ENCODE data around the gene EEFSEC. TPM values are rescaled to one million over a fixed set of nuclear protein-coding genes. Genes with fewer than 3 reads are reported as not detected.

The EEFSEC gene
- total RNA-seq, 1 experiment from 2014 or later: 37.7 TPM

- Mint-ChIP-seq H3K9me3 (ENCODE audit: low read depth, unreplicated experiment) (no peaks in the 10 kb centered on the region), H3K27ac (ENCODE audit: unreplicated experiment) (no peak overlapping the region), H3K27me3 (ENCODE audit: unreplicated experiment) (no peaks in the 10 kb centered on the region), H3K4me1 (ENCODE audit: low read depth, unreplicated experiment) (no peaks in the 10 kb centered on the region), H3K4me3 (ENCODE audit: low read depth, unreplicated experiment) (no peak overlapping the region), H3K36me3 (ENCODE audit: insufficient read depth, unreplicated experiment) (no peaks in the 10 kb centered on the region)
- no peak for TF ChIP-seq CTCF (IDR thresholded peaks at IDR 0.05; ENCODE audit: unreplicated experiment)
- DNase-seq: no peak
- intact Hi-C loops (cut with micrococcal nuclease; ENCODE audit: unreplicated experiment): no loop called here
- BruUV-seq (replicated peaks): no TSS peak
- CTCF ChIA-PET: no interaction called here
Measured at GRCh38 chr3:128398586-128398985, 245.3 kb downstream of the EEFSEC start.

- H3K36me3 Mint-ChIP-seq (ENCODE audit: insufficient read depth, unreplicated experiment): no peaks in the 10 kb centered on the region
- intact Hi-C loops (cut with micrococcal nuclease; ENCODE audit: unreplicated experiment): no loop called here
- H3K9me3 Mint-ChIP-seq (ENCODE audit: low read depth, unreplicated experiment): no peaks in the 10 kb centered on the region
- TF ChIP-seq CTCF (IDR thresholded peaks at IDR 0.05; ENCODE audit: unreplicated experiment): no peak
- CTCF ChIA-PET: interaction anchor here (0.6 to 1.0 kb wide), 2 partner anchors 27 to 245 kb away, joined by 3 to 4 read pairs; no protein-coding TSS in a partner anchor
- no peak overlapping the region for H3K4me3 Mint-ChIP-seq (ENCODE audit: low read depth, unreplicated experiment)
- H3K27me3 Mint-ChIP-seq (ENCODE audit: unreplicated experiment): no peaks in the 10 kb centered on the region
- H3K4me1 Mint-ChIP-seq (ENCODE audit: low read depth, unreplicated experiment): no peaks in the 10 kb centered on the region
- BruUV-seq (replicated peaks): no TSS peak
- H3K27ac Mint-ChIP-seq (ENCODE audit: unreplicated experiment): no peak overlapping the region
- DNase-seq: no peak
Measured at GRCh38 chr3:128399221-128399915, 246.1 kb downstream of the EEFSEC start.

DNA sequence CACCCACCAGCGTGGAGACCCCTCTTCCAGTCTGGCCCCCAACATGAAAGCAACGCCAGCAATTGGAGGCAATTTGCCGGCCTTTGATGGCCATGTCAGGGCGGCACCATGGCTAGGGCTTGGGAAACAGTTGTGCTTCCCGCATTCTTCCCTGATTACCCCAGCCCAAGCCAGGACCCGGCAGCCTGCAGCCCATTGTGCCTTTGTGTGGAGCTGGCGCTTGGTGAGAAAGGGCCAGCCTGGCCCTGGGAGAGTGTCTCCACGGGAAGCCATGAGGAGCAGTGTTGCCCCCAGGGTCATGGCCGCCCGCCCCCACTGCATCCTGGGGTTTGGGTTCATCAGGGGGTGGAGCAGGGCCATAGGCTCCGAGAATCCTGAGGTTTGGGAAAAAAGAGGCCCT, 247.4 kb downstream of the EEFSEC start:
- no peaks in the 10 kb centered on the region for H3K27me3 Mint-ChIP-seq (ENCODE audit: unreplicated experiment)
- no peaks in the 10 kb centered on the region for H3K9me3 Mint-ChIP-seq (ENCODE audit: low read depth, unreplicated experiment)
- H3K36me3 Mint-ChIP-seq (ENCODE audit: insufficient read depth, unreplicated experiment): no peaks in the 10 kb centered on the region
- H3K27ac Mint-ChIP-seq (ENCODE audit: unreplicated experiment): no peak overlapping the region
- no peak for TF ChIP-seq CTCF (IDR thresholded peaks at IDR 0.05; ENCODE audit: unreplicated experiment)
- no peak overlapping the region for H3K4me3 Mint-ChIP-seq (ENCODE audit: low read depth, unreplicated experiment)
- intact Hi-C loops (cut with micrococcal nuclease; ENCODE audit: unreplicated experiment): no loop called here
- no peaks in the 10 kb centered on the region for H3K4me1 Mint-ChIP-seq (ENCODE audit: low read depth, unreplicated experiment)
- CTCF ChIA-PET: no interaction called here
- no TSS peak for BruUV-seq (replicated peaks)
- no peak for DNase-seq

DNA sequence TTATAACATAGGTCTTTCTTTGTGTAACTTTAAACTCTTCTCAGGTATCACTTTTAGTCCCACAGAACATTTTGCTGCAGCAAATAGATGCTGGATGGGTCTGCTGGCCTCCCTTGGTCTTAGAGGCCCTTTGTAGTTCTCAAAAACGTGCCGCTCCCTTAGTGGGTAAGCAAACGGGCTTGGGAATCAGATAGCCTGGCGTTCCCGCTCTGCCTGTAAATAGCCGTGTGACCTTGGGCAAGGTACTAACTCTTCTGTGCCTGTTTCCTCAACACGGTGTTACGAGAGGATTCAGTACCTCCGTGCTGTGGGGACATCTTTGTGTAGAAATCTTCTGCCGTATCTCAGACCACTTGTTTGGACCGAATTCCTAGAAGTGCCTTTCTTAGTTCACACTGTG, 249.0 kb downstream of the EEFSEC start:
- no peak for DNase-seq
- no peaks in the 10 kb centered on the region for H3K27me3 Mint-ChIP-seq (ENCODE audit: unreplicated experiment)
- TF ChIP-seq CTCF (IDR thresholded peaks at IDR 0.05; ENCODE audit: unreplicated experiment): no peak

More for the DNA sequence above, 249.0 kb downstream of the EEFSEC start:
- Mint-ChIP-seq H3K36me3 (ENCODE audit: insufficient read depth, unreplicated experiment) (no peaks in the 10 kb centered on the region), H3K9me3 (ENCODE audit: low read depth, unreplicated experiment) (no peaks in the 10 kb centered on the region), H3K4me1 (ENCODE audit: low read depth, unreplicated experiment) (no peaks in the 10 kb centered on the region), H3K27ac (ENCODE audit: unreplicated experiment) (no peak overlapping the region), H3K4me3 (ENCODE audit: low read depth, unreplicated experiment) (no peak overlapping the region)
- intact Hi-C loops (cut with micrococcal nuclease; ENCODE audit: unreplicated experiment): no loop called here
- CTCF ChIA-PET: interaction anchor here (0.6 kb wide), 1 partner anchor 8 kb away, joined by 5 read pairs; no protein-coding TSS in a partner anchor
- no TSS peak for BruUV-seq (replicated peaks)

All from Calu3 (cell line).